HepG2 (cell line): ENCODE data around the gene ARHGAP31. TPM values are rescaled to one million over a fixed set of nuclear protein-coding genes. Genes with fewer than 3 reads are reported as not detected.

Experiments used
- ATAC-seq: fragments of 200-7000 bp; cut with Tn5 transposase; 3 replicates; pipeline ENCODE4 v1.9.1; 2020; ENCODE audit warnings: mild to moderate bottlenecking, moderate library complexity
- BruUV-seq: library from RNA; stranded (reverse); fragments of 400-500 nt; replicated peaks from 2 replicates; lab custom pipeline; 2021; lab: Mats Ljungman, UMichigan
- CTCF ChIA-PET: fragments of 300-600 bp; formaldehyde crosslinking; extraction: SDS; loops from one replicate; lab custom pipeline; 2021; ENCODE audit warnings: low total read pairs, inconsistent platforms, low intra/inter-chr PET ratio; lab: Yijun Ruan, JAX
- POLR2A ChIA-PET: fragments of 350-600 bp; sonication (Branson Sonifier 250); formaldehyde crosslinking; loops from one replicate; lab custom pipeline; 2020; ENCODE audit warnings: antibody characterized with exemption, inconsistent platforms; lab: Yijun Ruan, JAX
- DNase-seq: peaks from one replicate; pipeline ENCODE4 v3.0.0-alpha.2; 2015; ENCODE audit warnings: low spot score
- FAIRE-seq: peaks from 3 replicates; lab custom pipeline; 2011; peaks lifted over from hg19 to GRCh38; lab: Jason Lieb, UNC
- H2AFZ ChIP-seq: one replicate; pipeline ENCODE4 v1.6.1; 2011; ENCODE audit warnings: low read length, inconsistent platforms
- H3K27ac ChIP-seq: fragments of 300-600 bp; 3 replicates; pipeline ENCODE4 v1.8.0; 2011; ENCODE audit warnings: mixed run types, mild to moderate bottlenecking, mixed read lengths, low read length, inconsistent platforms; ENCODE audit not compliant: insufficient read depth; ENCODE audit errors: extremely low read length
- H3K27me3 ChIP-seq, 2 experiments: fragments of 200-600 bp in 1 of 2; 2 replicates in 1 of 2; 3 replicates in 1 of 2; pipeline versions ENCODE4 v1.6.0 to v1.8.0; 2011; ENCODE audit warnings: low read length in 2 of 2, mild to moderate bottlenecking in 2 of 2, moderate library complexity in 2 of 2, inconsistent platforms in 1 of 2; ENCODE audit not compliant: insufficient read depth in 2 of 2, control insufficient read depth in 1 of 2
- H3K36me3 ChIP-seq, 2 experiments: fragments of 200-600 bp in 1 of 2; replicated peaks in 1 of 2; 2 replicates in 1 of 2; 3 replicates in 1 of 2; pipeline versions ENCODE4 v1.5.1 to v1.8.0; 2011; ENCODE audit warnings: low read length in 2 of 2, inconsistent platforms in 1 of 2; ENCODE audit not compliant: insufficient read depth in 2 of 2, control insufficient read depth in 1 of 2
- H3K4me1 ChIP-seq: 2 replicates; pipeline ENCODE4 v1.5.1; 2012; ENCODE audit warnings: low read length, inconsistent platforms; ENCODE audit not compliant: insufficient read depth
- H3K4me2 ChIP-seq: 2 replicates; pipeline ENCODE4 v1.6.0; 2011; ENCODE audit warnings: low read depth, low read length, inconsistent platforms
- H3K4me3 ChIP-seq, 3 experiments: fragments of 200-600 bp in 1 of 3; sonication (generic), shearing (Covaris generic) in 1 of 3; replicated peaks in 1 of 3; 2 replicates each; pipeline ENCODE4 v1.5.1; 2011 to 2016; ENCODE audit warnings: low read length in 3 of 3, inconsistent platforms in 2 of 3, low read depth in 2 of 3, mild to moderate bottlenecking in 2 of 3, control low read depth in 1 of 3, mixed read lengths in 1 of 3; ENCODE audit not compliant: insufficient read depth in 1 of 3
- H3K79me2 ChIP-seq: one replicate; pipeline ENCODE4 v1.6.1; 2011; ENCODE audit warnings: low read length, inconsistent platforms; ENCODE audit not compliant: insufficient read depth
- H3K9ac ChIP-seq: 2 replicates; pipeline ENCODE4 v1.6.0; 2011; ENCODE audit warnings: mild to moderate bottlenecking, low read depth, low read length, inconsistent platforms; ENCODE audit not compliant: insufficient read depth
- H3K9me3 ChIP-seq: 2 replicates; pipeline ENCODE4 v1.5.1; 2012; ENCODE audit warnings: mild to moderate bottlenecking, low read length
- H4K20me1 ChIP-seq: 2 replicates; pipeline ENCODE4 v1.6.0; 2011; ENCODE audit warnings: inconsistent platforms, mild to moderate bottlenecking, low read length, moderate library complexity; ENCODE audit not compliant: insufficient read depth
- DBP ChIP-seq: sonication (generic); formaldehyde crosslinking; IDR thresholded peaks from 2 replicates; pipeline ENCODE4 v1.4.0; 2020; ENCODE audit warnings: missing genetic modification reagents; ENCODE audit errors: not compliant biosample characterization
- E2F5 ChIP-seq: sonication (generic); formaldehyde crosslinking; conservative IDR thresholded peaks from 2 replicates; pipeline ENCODE4 v1.4.0; 2020; ENCODE audit warnings: missing genetic modification reagents
- MAFK ChIP-seq, 2 experiments: IDR thresholded peaks in 1 of 2; conservative IDR thresholded peaks in 1 of 2; 2 replicates each; pipeline ENCODE4 v1.6.1; 2011; ENCODE audit warnings: improper control_type of control experiment in 2 of 2, low read length in 2 of 2
- MAZ ChIP-seq, 2 experiments: sonication (generic) in 1 of 2; formaldehyde crosslinking in 1 of 2; IDR thresholded peaks; 2 replicates each; pipeline versions ENCODE4 v1.5.0 to v1.6.1; 2012 to 2020; ENCODE audit warnings: low read depth in 2 of 2, mild to moderate bottlenecking in 2 of 2, borderline replicate concordance in 1 of 2, improper control_type of control experiment in 1 of 2, low read length in 1 of 2, missing genetic modification reagents in 1 of 2, moderate library complexity in 1 of 2
- PAF1 ChIP-seq: IDR thresholded peaks from 2 replicates; pipeline ENCODE4 v1.6.1; 2016; ENCODE audit warnings: missing genetic modification reagents, missing compliant biosample characterization
- POGZ ChIP-seq: sonication (generic); formaldehyde crosslinking; IDR thresholded peaks from 2 replicates; pipeline ENCODE4 v1.4.0; 2020; ENCODE audit warnings: mild to moderate bottlenecking, missing genetic modification reagents
- RAD21 ChIP-seq: fragments of 450-650 bp; formaldehyde crosslinking; IDR thresholded peaks from 2 replicates; pipeline ENCODE4 v1.5.0; 2020; ENCODE audit warnings: mild to moderate bottlenecking
- ZNF749 ChIP-seq: sonication (generic); formaldehyde crosslinking; IDR thresholded peaks from 2 replicates; pipeline ENCODE4 v1.8.0; 2022; ENCODE audit warnings: mild to moderate bottlenecking, missing genetic modification reagents, moderate library complexity, borderline replicate concordance
- ZNF770 ChIP-seq: sonication (generic); formaldehyde crosslinking; IDR thresholded peaks from 2 replicates; pipeline ENCODE4 v1.5.0; 2020; ENCODE audit warnings: mild to moderate bottlenecking, missing genetic modification reagents
- ZNF816 ChIP-seq: sonication (generic); formaldehyde crosslinking; IDR thresholded peaks from 2 replicates; pipeline ENCODE4 v1.8.0; 2022; ENCODE audit warnings: missing genetic modification reagents, mild to moderate bottlenecking, borderline replicate concordance
- WGBS: methylation state at CpG from one replicate; pipeline ENCODE4 v1.1.6; 2017; ENCODE audit warnings: low lambda C conversion rate; 5-methylcytosine and 5-hydroxymethylcytosine counted together
- in situ Hi-C: cut with HindIII; loops from 2 replicates; pipeline ENCODE4 v1.10.0; 2017; ENCODE audit warnings: low pct_unique_long_range_greater_than_20kb; ENCODE audit not compliant: extremely low pct_ligation_motif_present
- intact Hi-C: fragments of 100-400 bp; cut with micrococcal nuclease; formaldehyde crosslinking; loops from one replicate; pipeline ENCODE4 v1.10.0; 2022; ENCODE audit not compliant: unreplicated experiment
- polyA plus RNA-seq, 8 experiments: library from polyadenylated mRNA; depleted of rRNA in 3 of 8; stranded (reverse) in 7 of 8; unstranded in 1 of 8; fragments of >200 nt; fragmentation: Illumina TruSeq in 4 of 8; extraction: Trizol in 4 of 8; gene quantifications; 2 replicates each; pipeline versions ENCODE4 v1.2.1 to v1.2.3, GENCODE V29; 2011 to 2016; ENCODE audit warnings: low read depth in 4 of 8, missing spikeins in 1 of 8, mixed read lengths in 1 of 8; ENCODE audit not compliant: insufficient read depth in 1 of 8
- total RNA-seq, 5 experiments: library from RNA; depleted of rRNA; stranded (reverse); fragments of >200 nt; fragmentation: Illumina TruSeq; extraction: Trizol; gene quantifications; 2 replicates each; pipeline ENCODE4 v1.2.3, GENCODE V29; 2016; ENCODE audit warnings: low read depth in 1 of 5

The ARHGAP31 gene
- total and polyA plus RNA-seq, 2 of the 13 experiments (the other 11 are each of a cell fraction or from before 2014, with no cell fraction given): not detected

GRCh38 chr3:119313461-119313860, 19.3 kb downstream of the ARHGAP31 start:
- no TSS peak for BruUV-seq
- no peak for ATAC-seq

More at GRCh38 chr3:119313461-119313860, 19.3 kb downstream of the ARHGAP31 start:
- H3K9ac ChIP-seq: no peak overlapping the region
- POLR2A ChIA-PET: no interaction called here
- DNase-seq (no peak), FAIRE-seq (no peak)
- CTCF ChIA-PET: no interaction called here
- in situ Hi-C loops (no loop called here), intact Hi-C loops (loop anchor here (5.0 kb wide), 1 partner anchor 309 kb away; no protein-coding TSS in a partner anchor)
- H3K36me3 ChIP-seq: no peaks in the 10 kb centered on the region
- H3K79me2 ChIP-seq: no peaks in the 10 kb centered on the region
- H4K20me1 ChIP-seq: no peaks in the 10 kb centered on the region
- H3K27me3 ChIP-seq: no peaks in the 10 kb centered on the region; a peak in 2 of 5 replicates
- no peak overlapping the region for H3K4me3 ChIP-seq
- 44% methylated on average over 3 of the region's 3 CpGs for WGBS
- no peak overlapping the region for H2AFZ ChIP-seq
- no peak overlapping the region for H3K4me2 ChIP-seq
- no peaks in the 10 kb centered on the region for H3K4me1 ChIP-seq
- H3K9me3 ChIP-seq: no peaks in the 10 kb centered on the region
- TF ChIP-seq ZNF816 (CRISPR knock-in tag): no peak
- no peak for TF ChIP-seq RAD21
- no peak for TF ChIP-seq POGZ (CRISPR knock-in tag)
- no peak for TF ChIP-seq E2F5 (CRISPR knock-in tag)
- TF ChIP-seq MAZ (IDR thresholded peaks at IDR 0.05; ENCODE audit: borderline replicate concordance, low read depth, low read length): no peak
- TF ChIP-seq MAZ (CRISPR knock-in tag; IDR thresholded peaks at IDR 0.05; ENCODE audit: low read depth): no peak
- no peak for TF ChIP-seq MAFK (conservative IDR thresholded peaks at IDR 0.05 in 1 of 2, IDR thresholded peaks at IDR 0.05 in 1 of 2; ENCODE audit: low read length in 2 of 2)
- TF ChIP-seq ZNF770 (CRISPR knock-in tag): no peak
- no peak for TF ChIP-seq ZNF749 (CRISPR knock-in tag)
- no peak for TF ChIP-seq PAF1 (CRISPR knock-in tag)
- no peak for TF ChIP-seq DBP (CRISPR knock-in tag)
- TF ChIP-seq, all 625 proteins: peak for 0
- no peak overlapping the region for H3K27ac ChIP-seq
